Activated CD8-positive, alpha-beta memory T cell treated with anti-CD3 and anti-CD28 coated beads, Interleukin-2, amount 50 U/mL, for 1 hour (primary cell): Measurements from ENCODE around the gene ZNF627.
"Not testable (repeated sequence)": the region's sequence is repeated elsewhere in the genome, so short reads cannot be mapped to it uniquely, and the experiment has no call there.

Experiments
- DNase-seq: peaks from one replicate; pipeline ENCODE4 v3.0.0-alpha.2; 2020; ENCODE audit errors: extremely low read depth

Gene ZNF627

DNA sequence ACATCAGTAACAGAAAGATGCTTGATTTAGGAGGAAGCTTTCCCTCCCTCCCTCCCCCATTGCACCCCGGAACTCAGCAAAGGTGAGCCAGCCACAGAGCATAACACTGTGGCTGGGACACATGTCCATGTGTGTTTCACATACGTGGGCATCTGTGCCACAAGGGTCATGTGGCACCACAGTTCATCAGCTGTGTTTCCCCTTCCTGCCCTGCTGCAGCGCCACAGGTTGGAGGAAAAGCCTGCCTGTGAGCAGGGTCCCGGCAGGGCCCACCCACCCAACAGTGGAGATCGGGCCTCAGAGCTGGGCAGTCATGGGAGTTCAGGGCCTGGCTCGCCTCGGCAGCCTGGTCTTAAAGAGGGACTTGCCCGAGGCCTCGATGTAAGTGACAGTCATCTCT lies 22.6 kb upstream of the ZNF627 start:
- no peak for DNase-seq

- no peak for DNase-seq
These were observed 21.1 kb upstream of the ZNF627 start for GRCh38 chr19:11576227-11576626.

- no peak for DNase-seq
These were observed 19.6 kb upstream of the ZNF627 start, which contains the start of gene ACP5 for GRCh38 chr19:11577451-11578257. ACP5 (minus strand) TSS chr19:11577645; CDS start chr19:11577317, 328 bp downstream.

GRCh38 chr19:11578258-11579142 lies 18.8 kb upstream of the ZNF627 start:
- no peak for DNase-seq

- DNase-seq: no peak
These were observed 17.2 kb upstream of the ZNF627 start for GRCh38 chr19:11580116-11580515.

DNA sequence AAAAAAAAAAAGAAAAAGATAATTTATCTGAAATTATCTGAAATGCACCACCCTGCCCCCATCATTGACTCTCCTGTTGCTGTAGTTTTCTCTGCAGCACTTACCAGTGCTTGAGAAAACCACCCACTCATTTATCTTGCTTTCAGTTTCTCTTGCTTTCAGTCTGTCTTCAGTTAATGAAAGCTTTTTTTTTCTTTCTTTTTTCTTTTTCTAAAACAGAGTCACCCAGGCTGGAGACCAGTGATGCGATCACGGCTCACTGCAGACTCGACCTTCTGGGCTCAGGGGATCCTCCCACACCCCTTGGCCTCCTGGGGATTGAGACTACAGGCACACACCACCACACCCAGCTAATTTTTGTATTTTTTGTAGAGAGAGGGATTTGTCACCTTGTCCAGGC lies 15.5 kb upstream of the ZNF627 start:
- DNase-seq: no peak

DNA sequence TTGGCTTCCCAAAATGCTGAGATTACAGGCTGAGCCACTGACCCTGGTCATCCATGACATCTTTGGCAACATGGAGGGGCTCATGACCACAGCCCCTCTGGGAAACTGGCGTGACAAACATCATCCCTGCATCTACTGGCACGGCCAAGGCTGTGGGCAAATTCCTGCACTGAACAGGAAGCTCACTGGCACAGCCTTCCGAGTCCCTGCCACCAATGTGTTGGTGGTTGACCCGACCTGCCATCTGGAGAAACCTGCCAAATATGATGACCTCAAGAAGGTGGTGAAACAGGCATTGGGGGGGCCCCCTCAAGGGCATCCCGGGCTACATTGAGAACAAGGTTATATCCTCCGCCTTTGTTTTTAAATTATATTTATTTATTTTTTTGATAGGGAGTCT lies 11.0 kb upstream of the ZNF627 start:
- DNase-seq: no peak

GRCh38 chr19:11587302-11587974 lies 9.8 kb upstream of the ZNF627 start:
- DNase-seq: peak; percentile 36

DNA sequence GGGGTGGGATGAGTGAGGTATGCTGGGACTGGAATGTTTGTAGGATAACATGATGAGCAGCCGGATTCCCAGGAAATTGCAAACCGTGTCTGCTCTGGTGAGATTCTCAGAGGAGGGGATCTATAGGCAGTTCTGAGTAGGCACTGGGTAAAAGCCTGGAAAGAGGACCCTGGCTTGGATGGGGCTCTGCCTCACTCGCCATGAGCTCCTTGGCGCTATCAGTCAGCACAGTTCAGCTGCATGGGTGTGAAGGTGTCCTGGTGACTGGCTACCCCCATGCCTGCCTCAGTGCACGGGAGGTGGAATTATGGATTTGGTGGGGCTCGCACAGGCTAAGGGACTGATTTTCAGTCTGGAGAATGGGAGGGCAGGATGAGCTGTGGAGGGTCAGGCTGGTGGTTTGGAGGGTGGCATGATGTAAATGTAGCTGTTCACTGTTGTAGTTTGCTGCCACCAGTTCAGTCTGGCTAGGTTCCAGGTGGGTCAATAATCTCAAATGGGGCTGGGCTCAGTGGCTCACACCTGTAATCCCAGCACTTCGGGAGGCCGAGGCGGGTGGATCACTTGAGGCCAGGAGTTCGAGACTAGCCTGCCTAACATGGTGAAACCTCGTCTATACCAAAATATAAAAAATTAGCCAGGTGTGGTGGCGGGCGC lies 9.2 kb upstream of the ZNF627 start:
- no peak for DNase-seq

DNA sequence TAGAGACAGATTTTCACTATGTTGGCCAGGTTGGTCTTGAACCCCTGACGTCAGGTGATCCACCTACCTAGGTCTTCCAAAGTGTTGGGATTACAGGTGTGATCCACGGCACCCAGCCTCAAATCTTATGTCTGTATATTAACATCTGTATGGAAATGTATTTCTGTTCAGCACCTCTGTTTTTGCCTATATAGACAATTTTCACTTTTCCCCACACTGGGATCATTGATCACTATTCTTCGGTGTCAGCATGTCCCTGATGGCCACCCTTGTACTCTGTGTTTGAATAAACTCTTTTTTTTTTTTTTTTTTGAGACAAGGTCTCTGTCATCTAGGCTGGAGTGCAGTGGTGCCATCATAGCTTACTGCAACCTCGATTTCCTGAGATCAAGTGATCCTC lies 3.2 kb upstream of the ZNF627 start:
- no peak for DNase-seq

- no peak for DNase-seq
These were observed 1.1 kb upstream of the ZNF627 start for GRCh38 chr19:11596156-11596555.

GRCh38 chr19:11598103-11598483 lies 810 bp downstream of the ZNF627 start:
- DNase-seq: no peak

DNA sequence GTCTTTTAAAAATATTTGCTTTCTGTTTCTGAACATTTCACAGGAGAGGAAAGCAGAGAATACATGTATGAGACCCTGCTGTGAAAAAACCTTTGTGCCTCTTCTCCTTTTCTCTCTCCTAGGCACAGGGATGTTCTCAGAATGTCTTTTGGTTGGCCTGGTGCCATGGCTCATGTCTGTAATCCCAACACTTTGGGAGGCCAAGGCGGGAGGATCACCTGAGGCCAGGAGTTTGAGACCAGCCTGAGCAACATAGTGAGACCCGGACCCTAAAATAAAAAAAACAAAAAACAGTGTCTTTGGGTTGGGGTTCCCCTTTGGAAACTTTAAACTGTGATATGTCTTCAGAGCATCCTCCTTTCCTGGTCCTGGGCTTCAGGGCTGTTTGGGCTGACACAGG lies 1.5 kb downstream of the ZNF627 start:
- DNase-seq: no peak

- DNase-seq: not testable (repeated sequence)
These were observed 2.4 kb downstream of the ZNF627 start for GRCh38 chr19:11599704-11600103.

- no peak for DNase-seq
These were observed 9.2 kb downstream of the ZNF627 start for GRCh38 chr19:11606484-11606883.

DNA sequence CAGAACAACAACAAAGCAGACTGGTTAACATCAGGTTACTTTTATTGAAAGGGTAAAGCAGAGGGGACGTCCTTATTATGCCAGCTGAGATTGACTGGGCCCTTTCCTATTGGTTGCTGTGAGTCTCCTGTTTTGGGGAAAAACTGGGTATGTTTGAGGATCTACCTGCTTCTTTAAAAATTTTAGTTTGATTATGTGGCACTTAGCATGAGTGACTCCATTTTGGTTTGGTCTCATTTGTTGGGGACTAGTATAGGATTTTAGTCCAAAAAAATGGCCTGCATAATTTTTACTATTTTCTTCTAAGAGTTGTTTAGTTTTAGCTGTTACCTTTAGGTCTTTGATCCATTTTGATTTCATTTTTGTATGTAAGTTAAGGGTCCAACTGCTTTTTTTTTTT lies 14.4 kb downstream of the ZNF627 start:
- DNase-seq: no peak

- no peak for DNase-seq
These were observed 15.7 kb downstream of the ZNF627 start for GRCh38 chr19:11612816-11613511.

DNA sequence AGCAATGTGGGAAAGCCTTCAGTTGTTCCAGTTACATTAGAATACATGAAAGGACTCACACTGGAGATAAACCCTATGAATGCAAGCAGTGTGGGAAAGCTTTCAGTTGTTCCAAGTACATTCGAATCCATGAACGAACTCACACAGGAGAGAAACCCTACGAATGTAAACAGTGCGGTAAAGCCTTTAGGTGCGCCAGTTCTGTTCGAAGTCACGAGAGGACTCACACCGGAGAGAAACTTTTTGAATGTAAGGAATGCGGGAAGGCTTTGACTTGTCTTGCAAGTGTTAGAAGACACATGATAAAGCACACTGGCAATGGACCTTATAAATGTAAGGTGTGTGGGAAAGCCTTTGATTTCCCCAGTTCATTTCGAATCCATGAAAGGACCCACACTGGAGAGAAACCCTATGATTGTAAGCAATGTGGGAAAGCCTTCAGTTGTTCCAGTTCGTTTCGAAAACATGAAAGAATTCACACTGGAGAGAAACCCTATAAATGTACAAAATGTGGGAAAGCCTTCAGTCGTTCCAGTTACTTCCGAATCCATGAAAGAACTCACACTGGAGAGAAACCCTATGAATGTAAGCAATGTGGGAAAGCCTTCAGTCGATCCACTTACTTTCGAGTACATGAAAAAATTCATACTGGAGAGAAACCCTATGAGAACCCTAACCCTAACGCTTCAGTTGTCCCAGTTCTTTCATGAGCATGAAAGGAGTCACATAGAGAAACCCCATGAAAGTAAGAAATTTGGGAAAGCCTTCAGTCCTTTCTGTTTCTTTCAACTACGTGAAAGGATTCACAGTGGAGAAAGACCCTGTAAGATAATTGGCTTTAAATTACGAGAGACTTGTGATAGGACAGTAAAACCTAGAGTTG lies 20.1 kb downstream of the ZNF627 start:
- no peak for DNase-seq

DNA sequence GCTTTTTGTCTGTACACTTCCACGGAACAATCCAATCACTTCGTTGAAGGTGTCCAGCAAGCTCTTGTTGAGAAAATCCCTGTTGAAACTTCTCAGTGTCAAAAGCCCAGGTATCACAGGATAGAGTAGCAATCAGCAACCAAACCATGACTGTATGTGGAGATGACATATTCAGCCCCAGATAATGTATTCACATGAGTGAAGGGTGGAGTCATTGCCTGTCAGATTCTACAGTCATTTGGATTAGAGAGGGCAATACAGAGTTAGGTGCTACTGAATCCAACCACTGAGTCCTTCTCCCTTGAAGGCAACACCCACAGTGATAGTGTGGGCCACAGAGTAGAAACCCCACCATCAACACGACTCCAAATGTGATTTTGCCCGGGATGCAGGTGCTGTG lies 23.3 kb downstream of the ZNF627 start:
- no peak for DNase-seq

DNA sequence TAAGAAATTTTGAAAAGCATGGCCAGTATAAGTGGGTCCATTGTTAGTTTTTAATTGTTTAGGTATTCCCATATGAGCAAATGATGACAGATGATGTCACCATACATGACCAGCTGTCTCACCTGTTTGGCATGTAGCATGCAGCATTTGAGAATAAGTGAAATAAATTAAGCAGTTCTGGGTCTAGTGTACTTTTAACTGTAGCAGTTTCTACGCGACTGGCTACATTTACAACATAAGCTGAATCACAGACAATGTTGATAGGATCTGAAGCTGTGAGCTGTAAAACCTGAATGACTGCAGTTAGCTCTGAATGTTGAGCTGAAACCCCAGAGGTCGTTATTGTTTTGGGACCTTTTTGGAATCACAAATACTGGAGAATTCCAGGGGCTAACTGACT lies 25.1 kb downstream of the ZNF627 start:
- DNase-seq: not testable (repeated sequence)
